GM18868 (cell line): Measurements from ENCODE around the gene ELL.

Experiments
- ATAC-seq: cut with Tn5 transposase; IDR thresholded peaks from one replicate; pipeline ENCODE4 v1.9.1; 2021; ENCODE audit warnings: mild to moderate bottlenecking, moderate library complexity; ENCODE audit not compliant: unreplicated experiment

Gene ELL

GRCh38 chr19:18506101-18506930 is 15.6 kb downstream of the ELL start:
- no peak for ATAC-seq

DNA sequence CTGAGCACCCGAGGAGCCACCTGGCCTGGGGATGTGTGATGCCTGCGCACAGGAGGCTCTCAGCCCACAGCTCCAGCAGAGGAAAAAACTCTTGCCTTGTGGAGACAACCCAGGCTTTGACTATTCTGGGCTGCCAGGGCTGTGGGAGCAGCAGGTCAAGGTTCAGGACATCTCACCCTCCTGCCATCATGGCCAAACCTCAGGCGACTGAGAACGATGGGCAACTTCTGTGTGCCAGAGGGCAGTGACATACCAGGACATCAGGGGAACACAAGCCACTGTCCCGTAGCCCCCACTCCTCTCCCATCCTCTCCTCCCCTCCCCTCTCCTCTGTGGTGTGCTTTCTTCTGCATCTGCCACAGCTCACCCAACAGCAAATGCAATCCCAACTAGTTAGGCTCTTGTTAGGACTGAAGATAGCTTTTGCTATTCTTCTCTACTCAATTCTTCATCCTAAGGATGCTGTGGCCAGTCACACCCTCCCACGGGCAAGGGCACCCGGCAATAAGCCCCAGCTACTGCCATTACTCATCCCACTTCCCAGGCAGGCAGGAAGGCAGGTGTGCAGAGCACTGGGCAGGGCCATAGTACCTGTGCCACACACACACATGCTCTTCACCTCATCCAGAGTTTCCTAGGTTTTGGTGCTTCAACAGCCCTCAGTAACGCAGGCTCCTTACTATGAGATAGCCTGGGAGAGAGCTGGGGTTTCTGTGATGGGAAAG is 16.8 kb downstream of the ELL start:
- no peak for ATAC-seq

DNA sequence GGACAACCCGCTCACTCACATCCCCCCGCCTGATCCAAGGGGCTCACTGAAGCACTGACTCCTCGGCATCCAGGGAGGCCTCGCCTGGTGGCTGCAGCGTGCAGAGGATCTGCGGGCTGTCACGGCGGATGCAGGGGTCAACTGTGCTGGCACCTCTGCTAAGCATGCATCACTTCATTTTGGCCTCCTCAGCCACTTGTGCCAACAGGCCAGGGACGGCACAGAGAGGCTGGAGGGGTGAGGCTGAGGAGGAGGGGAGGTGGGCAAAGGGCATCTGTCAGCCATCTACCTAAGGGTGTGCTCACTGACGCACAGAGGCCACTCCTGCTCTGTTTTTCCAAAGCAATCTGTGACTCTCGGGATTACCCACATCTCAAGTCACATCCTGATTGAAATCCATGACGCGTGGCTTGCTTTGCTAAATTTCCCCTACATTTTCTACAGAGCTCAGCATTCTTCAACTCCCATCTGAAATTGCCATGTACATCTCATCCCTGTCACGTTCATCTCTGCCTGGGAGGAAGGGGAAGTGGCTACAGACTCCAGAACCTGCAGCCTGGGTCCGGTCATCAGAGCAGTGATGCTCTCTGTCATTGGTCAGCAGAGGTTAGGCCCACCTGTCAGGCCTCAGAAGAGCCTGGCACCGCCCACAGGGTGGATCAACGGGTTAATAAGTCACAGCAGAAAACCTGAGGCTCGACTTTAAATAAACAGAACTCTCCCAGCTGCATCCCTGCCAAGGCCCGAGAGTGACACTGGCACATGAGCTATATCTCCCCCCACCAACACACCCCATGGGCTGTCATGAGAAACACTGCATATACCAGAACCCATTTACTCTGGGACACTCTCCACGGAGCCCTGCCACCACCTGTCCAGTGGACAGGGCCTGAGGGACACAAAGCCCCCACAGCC is 17.6 kb downstream of the ELL start:
- ATAC-seq = no peak

GRCh38 chr19:18503337-18503970 is 18.4 kb downstream of the ELL start:
- no peak for ATAC-seq

- ATAC-seq = no peak
Measured at GRCh38 chr19:18502638-18503294, 19.1 kb downstream of the ELL start.

DNA sequence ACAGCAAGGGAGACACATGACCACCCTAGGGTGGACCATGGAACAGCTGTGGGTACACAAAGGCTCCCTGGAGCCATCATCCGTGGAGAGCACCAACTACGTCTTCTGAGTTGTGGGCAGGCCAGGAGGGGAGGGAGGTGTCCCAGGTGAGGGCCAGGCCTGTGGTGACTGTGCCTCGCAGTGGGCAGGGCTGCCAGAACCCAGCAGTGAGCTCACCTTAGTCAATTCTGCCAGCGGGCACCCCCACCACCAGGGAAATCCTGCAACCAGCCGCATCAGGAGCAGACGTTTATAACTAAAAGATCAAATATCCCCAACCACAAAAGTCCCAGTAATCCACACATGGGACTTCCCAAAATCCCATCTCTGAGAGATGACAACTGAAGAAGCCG is 19.6 kb downstream of the ELL start:
- no peak for ATAC-seq

- no peak for ATAC-seq
Measured at GRCh38 chr19:18501832-18502231, 20.0 kb downstream of the ELL start.

- no peak for ATAC-seq
Measured at GRCh38 chr19:18501351-18501750, 20.5 kb downstream of the ELL start.

- no peak for ATAC-seq
Measured at GRCh38 chr19:18500799-18501198, 21.1 kb downstream of the ELL start.

DNA sequence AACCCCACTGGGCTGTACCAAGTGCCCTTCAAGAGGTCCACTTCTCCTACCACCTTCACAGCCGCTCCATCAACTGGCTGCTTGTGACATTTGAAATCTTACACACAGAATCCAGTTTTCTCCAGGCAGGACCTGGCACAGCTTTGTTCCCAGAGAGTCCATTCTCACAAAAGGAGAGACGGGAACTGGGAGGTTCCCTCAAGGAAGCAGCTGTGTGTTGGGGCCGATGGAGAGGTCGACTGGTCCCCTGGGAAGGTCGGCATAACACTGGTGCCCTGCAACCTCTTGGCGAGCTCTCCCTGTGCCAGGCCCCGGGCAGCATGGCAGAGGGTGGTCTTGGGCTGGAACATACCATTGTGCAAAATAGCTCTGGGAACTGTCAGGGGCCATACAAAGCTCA is 21.5 kb downstream of the ELL start:
- ATAC-seq = no peak

DNA sequence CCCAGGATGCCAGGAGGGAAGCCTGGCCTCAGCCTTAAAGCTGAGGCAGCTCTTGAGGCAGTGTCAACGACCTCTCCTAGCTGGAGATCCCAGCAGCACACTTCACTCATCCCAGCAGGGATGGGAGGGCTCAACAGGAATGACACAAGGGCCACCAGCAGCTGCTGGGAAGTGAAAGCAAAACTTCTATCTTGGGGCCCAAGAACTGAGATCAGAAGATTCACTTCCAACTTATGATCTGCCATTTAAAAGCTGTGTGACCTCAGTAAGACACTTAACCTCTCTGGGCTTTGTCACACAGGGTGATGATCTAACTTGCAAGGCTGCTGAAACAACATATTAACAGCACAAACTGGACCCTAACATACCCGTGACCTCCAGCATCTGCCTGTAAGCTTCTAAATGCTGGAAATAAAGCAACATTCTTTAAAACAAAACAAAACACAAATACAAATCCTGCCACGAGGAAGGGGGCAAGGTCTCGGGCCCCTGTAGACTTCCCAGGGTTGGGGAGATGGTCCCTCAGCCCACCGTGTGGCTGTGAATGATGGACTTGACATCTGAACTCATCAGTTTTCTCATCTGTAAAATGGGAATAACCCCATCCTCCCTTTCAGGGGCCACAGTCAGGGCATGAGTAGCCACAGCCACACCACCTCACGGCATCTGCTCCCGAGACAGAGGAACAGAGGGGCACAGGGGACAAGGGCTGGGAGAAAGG is 22.7 kb downstream of the ELL start:
- ATAC-seq = no peak

DNA sequence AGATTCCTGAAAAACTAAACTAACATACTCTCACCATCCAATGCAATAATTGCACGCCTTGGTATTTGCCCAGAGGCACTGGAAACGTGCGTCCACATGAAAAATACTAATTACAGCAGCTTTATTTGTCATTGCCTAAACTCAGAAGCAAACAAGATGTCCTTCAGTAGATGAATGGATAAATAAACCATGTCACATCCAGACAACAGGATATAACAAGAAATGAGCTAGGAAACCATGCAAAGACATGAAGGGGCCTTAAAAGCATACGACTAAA is 25.0 kb downstream of the ELL start:
- no peak for ATAC-seq

DNA sequence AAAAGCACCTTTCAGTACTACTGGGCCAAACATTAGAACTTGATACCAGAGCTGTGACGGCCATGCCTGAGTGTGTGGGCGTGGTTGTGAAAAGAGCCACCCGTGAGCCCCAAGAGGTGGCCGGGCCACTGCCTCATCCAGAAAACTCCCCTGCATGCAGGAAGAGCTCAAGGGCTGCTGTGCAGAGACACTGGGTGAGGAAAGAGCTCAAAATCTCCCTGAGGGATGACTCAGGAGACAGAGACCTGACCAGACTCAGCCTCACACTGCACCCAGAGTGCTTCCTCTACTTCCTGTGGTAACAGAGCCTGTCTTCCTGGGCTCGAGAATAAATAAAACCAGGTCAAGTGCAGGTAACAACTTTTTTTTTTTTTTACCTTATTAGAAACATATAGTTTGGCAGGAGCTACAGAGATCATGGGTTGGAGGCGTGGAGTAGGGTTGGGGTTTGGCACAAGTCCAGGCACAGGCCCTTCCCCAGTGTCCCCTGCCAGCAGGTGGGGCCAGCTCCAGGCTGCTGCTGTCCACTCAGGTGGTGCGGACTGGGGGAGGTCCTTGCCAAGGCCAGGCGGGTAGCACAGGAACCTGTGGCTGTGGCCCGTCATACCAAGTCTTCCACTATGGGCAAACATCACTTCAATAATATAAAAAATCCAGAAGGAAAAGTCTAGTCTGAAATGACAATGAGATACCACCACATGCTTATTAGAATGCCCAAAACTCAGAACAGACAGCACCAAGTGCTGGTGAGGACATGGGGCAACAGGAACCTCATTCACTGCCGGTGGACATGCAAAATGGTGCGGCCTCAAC is 25.5 kb downstream of the ELL start:
- ATAC-seq = peak; percentile 58

- no peak for ATAC-seq
Measured at GRCh38 chr19:18495204-18495911, 26.5 kb downstream of the ELL start.

DNA sequence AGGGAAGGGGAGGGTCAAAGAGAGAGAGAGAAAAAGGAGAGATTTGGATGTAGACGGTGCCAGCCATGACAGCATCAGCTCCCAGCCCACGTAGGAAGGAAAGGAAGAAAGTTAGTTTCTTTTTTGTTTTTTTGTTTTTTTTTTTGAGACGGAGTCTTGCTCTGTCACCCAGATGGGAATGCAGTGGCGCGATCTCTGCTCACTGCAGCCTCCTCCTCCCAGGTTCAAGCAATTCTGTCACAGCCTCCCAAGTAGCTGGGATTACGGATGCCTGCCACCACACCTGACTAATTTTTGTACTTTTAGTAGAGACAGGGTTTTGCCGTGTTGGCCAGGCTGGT is 27.6 kb downstream of the ELL start:
- no peak for ATAC-seq

DNA sequence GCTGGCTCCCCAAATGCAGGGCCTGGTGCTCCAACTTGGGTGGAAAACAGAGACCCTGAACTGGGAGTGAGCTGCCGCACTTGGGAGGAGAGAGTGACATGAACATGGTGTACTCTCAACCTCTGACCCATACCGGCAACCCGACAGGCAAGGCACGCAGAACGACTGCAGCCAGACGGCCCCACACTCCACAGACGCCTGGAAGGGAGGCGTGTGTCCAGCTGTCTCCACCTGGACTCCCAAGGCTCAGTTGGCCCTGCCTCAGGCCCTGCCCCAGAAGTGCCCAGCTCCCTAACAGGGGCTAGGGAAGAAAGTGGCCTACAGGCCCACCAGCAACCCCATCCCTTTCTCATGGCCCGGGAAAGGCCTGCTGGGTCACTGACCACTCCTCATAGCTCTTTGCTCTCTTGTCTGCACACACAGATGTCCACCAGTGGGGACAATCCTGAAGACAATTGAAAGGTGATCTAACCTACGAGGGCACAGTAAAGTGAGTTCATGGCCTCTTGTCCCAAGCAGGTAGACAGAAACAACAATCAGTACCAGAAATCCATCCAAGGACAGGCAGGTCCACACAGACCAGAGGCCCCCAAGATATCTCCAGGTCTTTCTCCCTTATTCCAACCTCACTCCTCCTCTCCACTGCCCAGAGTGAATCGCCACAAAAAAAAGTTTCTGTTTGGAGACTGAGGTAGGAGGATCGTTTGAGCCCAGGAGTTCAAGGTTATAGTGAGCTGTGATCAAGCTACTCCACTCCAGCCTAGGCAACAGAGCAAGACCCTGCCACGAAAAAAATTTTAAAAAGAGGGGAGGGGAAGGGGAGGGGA is 28.2 kb downstream of the ELL start:
- ATAC-seq = no peak

DNA sequence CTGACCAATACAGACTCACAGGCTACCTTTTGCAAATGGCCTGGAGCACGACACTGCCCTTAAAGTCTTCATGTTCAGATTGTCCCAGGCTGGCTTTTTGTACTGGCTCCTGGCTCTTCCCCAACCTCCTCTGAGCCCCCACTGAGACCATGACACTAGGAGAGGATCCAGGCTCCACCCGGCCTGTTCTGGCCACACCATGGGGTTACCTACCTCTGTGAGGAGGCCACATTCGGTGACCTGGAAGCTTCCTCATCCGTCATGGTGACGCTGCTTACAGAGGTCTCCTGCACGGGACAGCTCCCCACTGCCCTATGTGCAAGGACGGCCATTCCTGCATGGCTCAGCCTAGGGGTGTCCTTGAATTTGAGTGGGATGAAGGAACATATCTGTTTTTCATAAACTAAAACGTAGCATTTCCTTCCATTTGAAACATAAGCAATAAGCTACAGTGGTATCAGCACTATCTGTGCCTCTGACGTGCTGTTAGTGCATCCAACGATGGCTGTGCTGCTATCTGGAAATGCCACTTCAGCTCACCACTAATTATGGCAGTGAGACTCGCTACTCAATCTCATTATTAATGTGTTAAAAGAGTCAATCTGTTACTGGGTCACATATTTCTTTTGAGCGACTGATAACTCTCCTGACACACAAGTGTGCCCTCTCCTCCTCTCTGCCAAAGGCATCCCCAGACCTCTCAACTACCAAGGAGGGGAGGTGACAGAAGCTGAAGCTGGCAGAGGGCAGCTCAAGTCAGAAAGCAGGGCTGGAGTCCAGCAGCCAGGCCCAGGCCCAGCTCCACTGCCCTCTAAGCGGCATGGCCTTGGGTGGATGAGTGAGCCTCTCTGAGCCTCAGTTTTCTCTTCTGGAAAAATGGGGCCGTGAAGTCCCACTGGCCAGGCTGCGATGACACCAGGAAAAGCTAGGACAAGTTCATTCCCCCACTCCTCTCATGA is 29.6 kb downstream of the ELL start:
- no peak for ATAC-seq
